Retina (tissue), 1 donor: Measurements from ENCODE around the gene KCNG3.

Experiments used
- DNase-seq: peaks from one replicate; pipeline ENCODE4 v3.0.0-alpha.2; 2016

The KCNG3 gene, protein sequence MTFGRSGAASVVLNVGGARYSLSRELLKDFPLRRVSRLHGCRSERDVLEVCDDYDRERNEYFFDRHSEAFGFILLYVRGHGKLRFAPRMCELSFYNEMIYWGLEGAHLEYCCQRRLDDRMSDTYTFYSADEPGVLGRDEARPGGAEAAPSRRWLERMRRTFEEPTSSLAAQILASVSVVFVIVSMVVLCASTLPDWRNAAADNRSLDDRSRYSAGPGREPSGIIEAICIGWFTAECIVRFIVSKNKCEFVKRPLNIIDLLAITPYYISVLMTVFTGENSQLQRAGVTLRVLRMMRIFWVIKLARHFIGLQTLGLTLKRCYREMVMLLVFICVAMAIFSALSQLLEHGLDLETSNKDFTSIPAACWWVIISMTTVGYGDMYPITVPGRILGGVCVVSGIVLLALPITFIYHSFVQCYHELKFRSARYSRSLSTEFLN

DNA sequence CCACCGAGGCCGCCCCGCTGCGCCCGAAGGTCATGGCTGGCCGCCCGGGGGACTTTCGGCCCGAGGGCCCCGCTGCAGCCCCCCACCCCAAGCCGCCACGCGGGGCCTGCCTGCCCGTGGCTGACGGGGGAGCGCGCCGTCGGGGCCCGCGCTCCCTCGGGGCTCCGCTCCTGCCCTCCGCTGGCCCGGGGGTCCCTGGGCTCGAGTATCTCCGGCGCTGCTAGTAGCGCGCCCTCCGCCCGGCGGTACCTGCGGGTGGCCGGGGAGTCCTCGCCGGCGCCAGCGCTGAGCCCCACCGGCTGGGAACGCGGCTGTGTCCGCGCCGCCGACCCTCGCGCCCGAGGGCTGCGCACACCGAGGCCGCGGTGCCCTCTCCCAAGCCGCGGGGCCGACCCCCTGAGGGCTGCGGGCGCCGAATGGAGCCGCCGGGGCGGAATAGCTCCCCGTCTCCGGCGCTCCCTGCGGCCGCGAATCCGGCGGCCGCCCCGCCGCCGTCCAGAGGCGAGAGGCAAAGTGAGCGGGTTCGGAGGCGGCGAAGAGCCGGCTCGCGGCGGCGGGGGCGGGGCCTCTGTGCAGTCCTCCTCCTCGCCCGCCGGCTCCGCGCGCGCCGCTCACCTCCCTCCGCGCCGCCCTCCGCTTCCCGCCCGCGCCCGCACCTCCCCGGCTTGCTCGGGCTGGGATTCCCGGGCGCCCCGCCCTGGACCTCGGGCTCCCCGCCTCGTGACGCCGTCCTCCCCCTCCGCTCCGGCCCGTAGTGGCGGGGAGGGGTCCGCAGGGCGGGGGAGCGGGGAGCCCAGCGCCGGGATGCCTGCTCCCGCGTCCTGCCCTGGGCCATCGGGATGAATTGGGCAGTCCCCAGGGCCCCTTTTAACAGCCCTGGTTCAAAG lies at the start of gene KCNG3:
Gene KCNG3 (minus strand): TSS at position 515 of the 887 bp plus-strand sequence. CDS start 481 bp downstream, at position 34.
- peak; percentile 71 for DNase-seq

DNA sequence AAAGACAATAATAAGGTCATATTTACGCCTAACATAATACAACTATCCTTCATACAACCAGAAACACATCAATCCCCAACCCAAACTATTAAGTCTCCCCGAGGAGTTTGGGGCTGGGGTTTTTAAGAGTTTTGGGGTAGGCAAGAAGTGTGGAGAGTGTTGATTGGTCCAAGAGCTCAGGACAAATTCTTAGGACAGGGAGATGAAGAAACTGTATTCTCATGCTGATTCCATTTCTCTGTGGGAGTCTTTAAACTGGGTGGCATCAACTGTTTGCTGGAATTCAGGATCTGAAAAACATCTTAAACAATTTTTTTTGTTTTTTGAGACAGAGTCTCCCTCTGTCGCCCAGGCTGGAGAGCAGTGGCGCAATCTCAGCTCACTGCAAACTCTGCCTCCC lies 49.1 kb upstream of the KCNG3 start:
- no peak for DNase-seq

DNA sequence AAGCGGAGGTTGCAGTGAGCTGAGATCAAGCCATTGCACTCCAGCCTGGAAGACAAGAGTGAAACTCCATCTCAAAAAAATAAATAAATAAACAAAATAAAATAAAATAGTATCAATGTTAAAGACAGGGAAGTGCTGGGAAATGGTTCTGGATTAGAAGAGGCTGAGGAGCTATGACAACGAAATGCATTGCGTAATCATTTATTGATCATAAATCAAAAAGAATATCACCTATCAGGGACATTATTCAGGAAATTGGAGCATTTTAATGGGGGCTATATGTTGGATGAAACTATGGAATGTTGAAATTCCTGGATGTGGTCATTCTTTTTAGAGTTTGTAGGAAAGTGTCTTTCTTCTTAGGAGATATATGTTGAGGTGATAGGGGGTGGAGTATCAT lies 43.7 kb upstream of the KCNG3 start:
- no peak for DNase-seq

DNA sequence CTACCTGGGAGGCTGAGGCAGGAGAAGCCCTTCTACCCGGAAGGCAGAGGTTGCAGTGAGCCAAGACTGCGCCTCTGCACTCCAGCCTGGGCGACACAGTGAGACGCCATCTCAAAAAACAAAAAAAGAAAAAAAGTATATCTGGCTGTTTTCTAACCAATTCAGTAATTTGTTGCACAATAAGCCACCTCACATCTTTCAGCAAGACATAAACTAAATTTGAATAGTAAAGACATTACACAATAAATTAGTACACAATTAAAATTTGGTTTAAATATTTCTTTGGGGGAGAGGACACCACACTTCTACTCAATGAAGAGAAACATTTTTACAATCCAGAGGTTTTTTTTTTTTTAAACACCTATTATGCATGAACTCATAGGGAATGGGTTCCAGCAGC lies 38.6 kb upstream of the KCNG3 start:
- no peak for DNase-seq

DNA sequence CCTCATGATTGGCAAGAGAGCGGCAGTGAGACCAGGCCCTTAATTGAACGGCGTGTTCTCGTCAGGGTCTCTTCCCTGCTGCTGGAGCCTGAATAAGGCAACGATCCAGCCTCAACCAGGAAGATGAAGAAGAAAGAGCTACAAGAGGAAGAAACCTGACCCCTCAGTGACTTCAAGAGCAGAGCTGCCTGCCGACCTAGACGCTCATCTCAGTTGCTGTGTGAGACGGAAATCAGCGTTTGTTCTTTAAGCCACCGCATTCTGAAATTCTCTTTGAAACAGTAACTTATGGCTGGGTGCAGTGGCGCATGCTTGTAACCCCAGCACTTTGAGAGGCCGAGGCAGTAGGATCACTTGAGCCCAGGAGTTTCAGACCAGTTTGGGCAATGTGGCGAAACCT lies 29.6 kb upstream of the KCNG3 start:
- no peak for DNase-seq

DNA sequence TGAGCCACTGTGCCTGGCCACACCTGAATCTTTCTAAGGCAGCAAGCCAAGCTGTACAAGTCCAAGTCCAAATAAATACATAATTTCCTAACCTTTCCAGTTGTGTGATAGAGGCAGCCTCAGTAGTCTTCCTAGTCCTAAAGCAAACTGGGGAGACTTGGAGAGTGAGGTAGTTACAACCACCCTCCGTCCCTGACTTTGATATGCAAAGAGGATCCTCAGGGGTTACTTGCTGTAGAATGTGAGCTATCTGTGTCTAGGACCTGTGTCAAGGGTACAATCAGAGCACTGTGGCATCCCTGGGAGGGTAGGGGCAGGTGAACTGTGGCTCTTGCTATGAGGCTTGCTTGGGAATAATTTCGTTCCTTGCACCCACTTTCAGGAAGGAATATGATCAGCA lies 28.3 kb upstream of the KCNG3 start:
- no peak for DNase-seq

DNA sequence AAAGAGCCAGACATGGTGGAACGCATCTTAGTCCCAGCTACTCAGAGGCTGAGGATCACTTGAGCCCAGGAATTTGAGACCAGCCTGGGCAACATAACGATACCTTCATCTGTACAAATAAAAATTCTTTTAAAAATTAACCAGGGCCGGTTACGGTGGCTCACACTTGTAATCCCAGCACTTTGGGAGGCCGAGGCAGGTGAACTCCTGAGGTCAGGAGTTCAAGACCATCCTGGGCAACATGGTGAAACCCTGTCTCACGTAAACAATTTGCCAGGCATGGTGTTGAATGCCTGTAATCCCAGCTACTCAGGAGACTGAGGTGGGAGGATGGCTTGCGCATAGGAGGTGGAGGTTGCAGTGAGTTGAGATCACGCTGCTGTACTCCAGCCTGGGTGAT lies 25.8 kb upstream of the KCNG3 start:
- no peak for DNase-seq

DNA sequence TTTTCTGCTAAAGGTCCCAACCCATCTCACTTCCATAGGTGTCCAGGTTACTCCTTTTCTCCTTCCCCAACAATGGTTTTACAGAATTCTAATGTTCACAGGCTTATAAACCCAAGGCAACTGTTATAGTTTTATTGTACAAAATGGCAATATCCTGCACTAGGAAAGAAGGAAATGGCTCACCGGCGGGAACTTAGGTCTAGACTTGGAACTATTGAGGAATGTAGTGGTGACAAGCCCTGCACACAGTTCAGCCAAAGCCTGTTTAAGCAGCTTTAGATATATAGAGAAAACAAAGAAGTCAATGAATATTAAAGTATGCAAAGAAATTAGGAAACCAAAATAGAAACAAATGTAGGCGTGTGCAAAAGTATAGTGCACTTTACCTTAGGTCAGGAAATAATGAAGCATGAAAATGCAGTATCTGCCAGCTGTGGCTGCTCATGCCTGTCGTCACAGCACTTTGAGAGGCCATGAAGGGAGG lies 22.7 kb upstream of the KCNG3 start:
- DNase-seq = no peak

DNA sequence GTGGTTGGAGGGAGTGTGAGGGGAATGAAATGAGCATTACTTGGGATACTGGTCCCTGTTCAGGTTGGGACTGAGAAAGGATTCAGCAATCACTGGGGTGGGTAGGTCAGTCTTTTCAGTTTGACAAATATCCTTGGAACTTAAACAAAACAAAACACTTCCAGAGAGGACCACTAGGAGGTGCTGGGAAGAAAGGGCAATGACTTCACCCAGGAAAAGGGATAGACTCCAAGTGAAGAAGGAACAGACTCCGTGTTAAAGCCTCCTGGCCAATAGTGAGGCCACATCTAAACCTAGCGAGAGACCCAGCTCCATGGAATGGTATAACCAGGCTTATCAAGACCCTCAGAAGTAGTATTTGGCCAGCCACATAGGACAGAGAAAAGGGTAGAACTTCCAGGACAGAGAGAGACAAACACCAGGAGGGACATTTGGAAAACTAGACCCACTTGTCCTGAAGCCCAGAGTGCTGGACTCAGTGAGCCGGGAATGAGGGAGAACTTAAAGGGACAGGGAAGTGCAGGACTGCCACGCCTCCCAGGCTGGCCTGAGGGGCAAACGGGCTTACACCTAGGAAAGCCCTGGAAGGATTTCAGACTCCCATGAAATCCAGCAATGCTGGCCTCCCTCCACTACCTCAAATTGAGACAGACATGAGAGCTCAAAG lies 19.6 kb upstream of the KCNG3 start:
- peak; percentile 30 for DNase-seq

DNA sequence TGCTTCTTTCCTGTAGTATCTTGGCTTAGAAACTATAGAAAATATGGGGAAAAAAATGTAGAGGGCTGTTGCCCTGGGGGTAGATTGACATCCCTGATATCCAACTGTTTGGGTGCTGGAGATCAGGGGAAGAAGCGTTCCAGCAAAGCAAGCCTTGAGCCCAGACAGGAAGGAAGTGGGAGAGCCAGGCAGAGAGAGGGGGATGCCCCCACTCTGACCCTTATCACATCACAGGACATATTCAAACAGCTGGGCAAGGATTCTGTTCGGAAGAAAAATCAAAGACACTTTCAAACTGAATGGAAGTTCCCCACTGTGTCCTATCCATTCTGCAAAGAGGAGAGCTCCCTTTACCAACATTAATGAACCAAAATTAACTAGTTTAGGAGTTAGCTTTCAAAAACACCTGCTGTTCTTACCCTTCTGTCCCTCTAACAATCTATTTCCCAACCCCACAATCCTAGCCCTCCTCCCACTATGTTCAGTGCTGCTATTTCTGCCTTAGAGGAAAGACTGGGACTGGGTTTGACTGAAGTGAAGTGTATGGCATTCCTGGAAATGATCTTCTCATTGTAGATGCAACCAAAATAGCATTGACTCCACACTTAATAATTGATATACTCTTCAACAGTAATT lies 16.9 kb upstream of the KCNG3 start:
- peak; percentile 23 for DNase-seq

DNA sequence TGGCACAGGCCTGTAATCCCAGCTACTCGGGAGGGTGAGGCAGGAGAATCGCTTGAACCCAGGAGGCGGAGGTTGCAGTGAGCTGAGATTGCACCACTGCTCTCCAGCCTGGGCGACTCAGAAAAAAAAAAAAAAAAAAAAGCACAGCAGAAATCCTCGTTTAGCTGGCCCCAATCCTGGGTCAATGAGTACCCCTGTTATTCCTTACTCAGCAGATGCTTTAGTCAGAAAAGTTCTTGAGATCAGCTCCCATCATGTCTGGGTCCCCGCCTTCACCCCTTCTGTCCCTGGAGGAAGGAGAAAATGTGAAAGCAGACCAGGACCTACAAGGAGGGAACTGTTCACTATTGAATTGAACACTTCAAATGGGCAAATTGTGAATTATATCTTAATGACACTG lies 16.4 kb upstream of the KCNG3 start:
- no peak for DNase-seq

DNA sequence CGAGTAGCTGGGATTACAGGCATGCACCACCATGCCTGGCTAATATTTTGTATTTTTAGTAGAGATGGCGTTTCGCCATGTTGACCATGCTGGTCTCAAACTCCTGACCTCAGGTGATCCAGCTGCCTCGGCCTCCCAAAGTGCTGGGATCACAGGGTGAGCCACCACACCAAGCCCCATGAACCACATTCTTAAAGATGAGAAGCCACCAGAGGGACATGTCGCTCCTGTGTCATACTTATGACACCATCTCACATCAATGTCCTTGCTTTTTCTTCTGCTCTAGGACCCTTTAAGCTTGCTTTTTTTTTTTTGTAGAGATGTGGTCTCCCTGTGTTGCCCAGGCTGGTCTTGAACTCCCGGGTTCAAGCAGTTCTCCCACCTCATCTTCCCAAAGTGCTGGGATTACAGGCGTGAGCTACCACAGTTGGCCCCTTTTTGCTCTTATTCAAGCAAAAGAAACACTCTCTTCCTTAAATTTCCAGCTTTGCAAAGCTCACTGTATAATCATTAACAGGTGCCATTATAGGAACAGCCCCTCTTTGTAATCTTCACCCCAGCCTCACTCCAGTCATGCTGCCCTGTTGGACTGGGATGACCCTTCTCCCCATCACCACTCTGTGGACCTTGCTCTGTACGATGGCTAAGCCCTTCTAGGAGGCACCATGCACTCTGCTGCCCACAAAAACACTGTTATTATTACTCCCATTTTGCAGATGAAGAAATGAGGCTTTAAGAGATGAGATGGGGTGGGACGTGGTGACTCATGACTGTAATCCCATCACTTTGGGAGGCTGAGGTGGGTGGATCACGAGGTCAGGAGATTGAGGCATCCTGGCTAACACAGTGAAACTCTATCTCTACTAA lies 10.8 kb upstream of the KCNG3 start:
- no peak for DNase-seq

DNA sequence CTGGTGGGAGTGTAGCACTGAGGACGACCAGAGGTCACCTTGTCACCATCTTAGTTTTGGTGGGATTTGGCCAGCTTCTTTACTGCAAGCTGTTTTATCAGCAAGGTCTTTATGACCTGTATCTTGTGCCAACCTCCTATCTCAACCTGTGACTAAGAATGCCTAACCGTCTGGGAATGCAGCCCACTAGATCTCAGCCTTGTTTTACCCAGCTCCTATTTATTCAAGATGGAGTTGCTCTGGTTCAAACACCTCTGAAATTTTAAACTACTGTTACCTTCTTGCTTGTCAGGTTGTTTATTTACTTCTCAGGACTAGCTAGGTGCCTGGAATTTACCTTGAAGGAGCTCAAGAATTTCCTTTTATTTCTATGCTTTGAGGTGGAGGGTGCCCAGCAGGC lies 9.5 kb upstream of the KCNG3 start:
- DNase-seq = no peak

DNA sequence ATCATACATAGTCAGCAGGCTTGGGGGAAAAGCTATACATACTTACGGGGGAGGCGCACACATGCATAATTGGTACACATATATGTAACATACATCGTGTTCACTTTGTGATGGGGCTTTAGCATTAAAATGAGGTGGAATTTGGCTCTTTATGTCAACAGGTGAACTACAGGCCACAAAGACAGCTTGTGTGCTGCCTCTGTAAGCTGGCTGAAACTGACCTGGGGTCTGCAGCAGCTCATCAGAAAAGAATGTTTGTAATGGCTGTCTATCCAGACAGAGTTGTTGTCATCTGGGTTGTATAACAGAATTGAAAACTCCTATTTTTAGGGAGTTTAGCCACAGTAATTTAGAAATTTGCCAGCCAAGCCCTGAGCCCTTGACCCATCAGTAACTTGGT lies 4.7 kb upstream of the KCNG3 start:
- DNase-seq = no peak

DNA sequence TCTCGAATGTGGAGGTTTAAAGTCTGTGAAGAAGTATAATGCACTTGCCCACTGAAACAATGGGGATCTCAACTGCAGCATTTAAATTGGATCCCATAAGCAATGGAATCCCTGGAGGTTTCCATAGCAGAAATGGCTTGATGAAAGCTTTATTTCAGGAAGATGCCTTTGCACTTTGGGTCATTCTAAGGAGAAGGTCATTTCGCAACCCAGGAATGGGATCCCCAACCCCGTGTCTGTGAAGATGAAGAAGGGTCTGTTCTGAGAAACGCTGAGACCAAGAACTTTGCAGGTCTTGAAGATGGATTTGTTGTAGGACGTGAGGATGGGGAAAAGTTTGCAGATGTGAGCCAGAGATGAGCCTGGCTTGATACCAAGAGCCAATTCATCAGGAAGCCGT lies 1.8 kb upstream of the KCNG3 start:
- no peak for DNase-seq

DNA sequence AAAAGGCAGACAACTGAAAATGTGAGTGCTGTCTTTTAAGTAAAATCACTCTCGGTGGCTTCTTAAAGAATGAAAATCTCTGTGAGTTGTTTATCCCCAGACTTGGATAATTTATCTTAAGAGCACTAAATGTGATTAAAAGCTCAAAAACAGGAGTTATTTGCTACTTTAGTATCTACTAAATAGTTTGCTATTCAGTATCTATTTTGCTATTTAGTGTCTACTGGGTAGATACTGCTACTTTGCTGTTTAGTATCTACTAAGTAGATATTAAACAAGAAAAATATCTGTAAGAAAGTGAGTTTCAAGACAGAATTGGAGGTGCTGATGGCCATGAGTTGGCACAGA lies 1.4 kb upstream of the KCNG3 start:
- DNase-seq = no peak

DNA sequence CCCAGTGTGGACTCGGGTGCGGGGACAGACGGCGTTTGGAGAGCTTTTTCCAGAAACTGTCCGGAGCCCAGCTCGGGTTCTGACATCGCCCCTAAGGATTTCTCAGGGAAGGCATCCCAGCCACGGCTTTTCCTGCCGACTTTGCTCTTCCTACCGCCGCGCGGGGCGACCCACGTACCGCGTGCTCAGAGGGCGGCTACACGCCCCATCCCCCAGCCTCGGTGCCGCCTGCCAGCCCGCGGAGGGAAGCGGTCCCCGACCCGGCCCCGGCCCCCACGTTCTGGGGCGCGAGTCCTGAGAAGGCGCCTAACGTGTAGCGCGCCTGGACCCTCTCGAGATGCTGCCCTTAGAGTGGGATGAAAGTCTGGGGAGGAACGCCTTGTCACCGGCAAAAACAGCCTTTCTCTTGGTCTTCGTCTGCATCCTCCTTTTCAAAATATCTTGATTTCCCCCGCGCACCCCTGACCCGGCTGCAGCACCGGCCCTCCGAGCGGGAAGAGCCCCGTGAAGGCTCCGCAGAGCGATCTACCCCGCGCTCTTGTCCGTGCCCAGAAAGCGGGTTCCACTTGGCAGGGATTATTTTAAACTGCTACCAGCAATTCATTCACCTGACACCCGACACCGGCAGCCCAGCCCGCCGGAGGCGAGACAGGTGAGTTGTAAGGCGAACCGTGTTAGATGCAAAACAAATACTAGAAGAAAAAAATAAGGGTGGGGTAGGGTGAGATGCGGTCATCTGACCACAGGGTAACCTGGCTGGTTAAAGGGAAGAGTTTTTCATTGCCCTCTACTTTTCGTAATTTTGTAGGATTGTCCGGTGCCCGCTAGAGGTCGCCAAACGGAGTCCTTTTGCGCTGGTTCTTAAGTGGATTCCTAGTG lies 812 bp upstream of the KCNG3 start:
- peak; percentile 91 for DNase-seq

DNA sequence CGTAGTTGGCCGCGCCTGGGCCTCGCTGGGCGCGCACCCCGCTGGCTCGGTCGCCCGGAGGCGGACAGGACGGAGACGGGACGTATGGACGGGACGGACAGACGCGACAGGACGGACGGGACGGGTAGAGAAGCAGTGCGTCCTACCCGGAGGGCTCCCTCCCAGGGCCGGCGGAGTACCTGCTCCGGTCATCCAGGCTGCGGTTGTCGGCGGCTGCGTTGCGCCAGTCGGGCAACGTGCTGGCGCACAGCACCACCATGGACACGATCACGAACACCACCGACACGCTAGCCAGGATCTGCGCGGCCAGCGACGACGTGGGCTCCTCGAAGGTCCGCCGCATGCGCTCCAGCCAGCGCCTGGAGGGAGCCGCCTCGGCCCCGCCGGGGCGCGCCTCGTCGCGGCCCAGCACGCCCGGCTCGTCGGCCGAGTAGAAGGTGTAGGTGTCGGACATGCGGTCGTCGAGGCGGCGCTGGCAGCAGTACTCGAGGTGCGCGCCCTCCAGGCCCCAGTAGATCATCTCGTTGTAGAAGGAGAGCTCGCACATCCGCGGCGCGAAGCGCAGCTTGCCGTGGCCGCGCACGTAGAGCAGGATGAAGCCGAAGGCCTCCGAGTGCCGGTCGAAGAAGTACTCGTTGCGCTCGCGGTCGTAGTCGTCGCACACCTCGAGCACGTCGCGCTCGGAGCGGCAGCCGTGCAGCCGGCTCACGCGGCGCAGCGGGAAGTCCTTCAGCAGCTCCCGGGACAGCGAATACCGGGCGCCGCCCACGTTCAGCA lies 903 bp downstream of the KCNG3 start:
- peak; percentile 73 for DNase-seq

DNA sequence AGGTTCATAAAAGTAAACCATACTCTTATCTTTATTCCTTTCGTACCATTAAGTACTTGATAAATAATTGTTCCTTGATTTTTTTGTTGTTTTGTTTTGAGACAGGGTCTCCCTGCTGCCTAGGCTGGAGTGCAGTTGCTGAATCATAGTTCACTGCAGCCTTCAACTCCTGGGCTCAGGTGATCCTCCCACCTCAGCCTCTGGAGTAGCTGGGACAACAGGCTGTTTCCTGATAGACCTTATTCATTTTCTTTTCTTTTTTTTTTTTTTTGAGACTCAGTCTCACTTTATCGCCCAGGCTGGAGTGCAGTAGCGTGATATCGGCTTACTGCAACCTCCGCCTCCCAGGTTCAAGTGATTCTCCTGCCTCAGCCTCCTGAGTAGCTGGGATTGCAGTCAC lies 5.5 kb downstream of the KCNG3 start:
- DNase-seq = no peak
